GM21576 (cell line): ENCODE results near the gene GDF15.
"Not testable (repeated sequence)": the region's sequence is repeated elsewhere in the genome, so short reads cannot be mapped to it uniquely, and the experiment has no call there.

Experiments used
- ATAC-seq: cut with Tn5 transposase; IDR thresholded peaks from one replicate; pipeline ENCODE4 v1.9.1; 2021; ENCODE audit warnings: mild to moderate bottlenecking, moderate library complexity; ENCODE audit not compliant: unreplicated experiment

GDF15 gene

DNA sequence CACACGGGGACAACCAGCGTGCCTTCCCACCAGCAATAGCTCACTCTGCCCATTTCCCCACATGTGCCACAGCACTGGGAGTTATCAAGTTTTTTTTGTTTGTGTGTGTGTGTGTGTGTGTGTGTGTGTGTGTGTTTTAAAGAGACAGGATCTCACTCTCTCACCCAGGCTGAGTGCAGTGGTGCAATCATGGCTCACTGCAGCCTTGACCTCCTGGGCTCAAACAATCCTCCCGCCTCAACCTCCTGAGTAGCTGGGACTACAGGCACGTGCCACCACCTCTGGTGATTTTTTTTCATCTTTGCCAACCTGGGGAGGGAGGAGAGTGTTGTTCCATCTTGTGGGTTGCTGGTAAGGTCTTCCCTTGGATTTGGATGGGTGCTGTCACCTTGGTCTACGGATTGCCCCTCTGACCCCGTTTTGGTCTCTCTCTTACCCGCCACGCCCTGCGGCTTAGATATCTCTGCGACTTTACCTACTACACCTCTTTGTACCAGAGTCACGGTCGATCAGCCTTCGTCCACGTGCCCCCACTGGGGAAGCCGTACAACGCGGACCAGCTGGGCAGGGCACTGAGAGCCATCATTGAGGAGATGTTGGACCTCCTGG lies 22.9 kb upstream of the GDF15 start:
- ATAC-seq: no peak

DNA sequence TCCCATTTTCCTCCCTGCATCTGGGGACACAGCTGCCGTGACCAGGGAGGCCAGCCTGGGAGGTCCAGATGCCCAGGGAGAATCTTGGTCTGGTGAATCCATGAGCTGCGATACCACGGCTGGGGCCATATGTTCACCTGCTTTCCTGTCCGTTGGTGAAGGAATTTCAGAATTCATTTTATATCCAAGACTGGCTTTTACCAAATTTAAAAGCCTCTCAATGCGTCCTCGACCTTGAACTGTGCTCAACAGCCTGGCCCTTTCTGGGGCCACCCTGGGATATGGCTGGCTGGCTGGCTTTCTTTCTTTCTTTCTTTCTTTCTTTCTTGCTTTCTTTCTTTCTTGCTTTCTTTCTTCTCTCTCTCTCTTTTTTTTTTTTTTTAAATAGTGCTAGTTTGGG lies 22.2 kb upstream of the GDF15 start:
- no peak for ATAC-seq

DNA sequence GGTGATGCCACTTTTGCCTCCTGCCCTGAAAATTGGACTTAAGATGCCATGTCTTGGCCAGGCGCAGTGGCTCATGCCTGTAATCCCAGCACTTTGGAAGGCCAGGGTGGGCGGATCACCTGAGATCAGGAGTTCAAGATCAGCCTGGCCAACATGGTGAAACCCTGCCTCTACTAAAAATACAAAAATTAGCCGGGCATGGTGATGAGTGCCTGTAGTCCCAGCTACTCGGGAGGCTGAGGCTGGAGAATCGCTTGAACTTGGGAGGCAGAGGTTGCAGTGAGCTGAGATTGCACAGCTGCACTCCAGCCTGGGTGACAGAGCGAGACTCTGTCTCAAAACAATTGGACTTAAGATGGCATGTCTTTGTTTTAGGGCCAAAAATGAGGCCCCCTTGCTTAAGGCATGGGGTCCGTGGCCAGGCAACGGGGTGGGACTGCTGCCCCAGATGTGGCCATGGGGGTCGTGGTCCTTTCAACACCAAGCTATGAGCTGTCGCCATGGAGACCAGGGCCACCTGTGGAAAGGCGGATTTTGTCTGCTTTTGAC lies 21.6 kb upstream of the GDF15 start:
- not testable (repeated sequence) for ATAC-seq

GRCh38 chr19:18364826-18365528 lies 21.0 kb upstream of the GDF15 start:
- ATAC-seq: no peak

DNA sequence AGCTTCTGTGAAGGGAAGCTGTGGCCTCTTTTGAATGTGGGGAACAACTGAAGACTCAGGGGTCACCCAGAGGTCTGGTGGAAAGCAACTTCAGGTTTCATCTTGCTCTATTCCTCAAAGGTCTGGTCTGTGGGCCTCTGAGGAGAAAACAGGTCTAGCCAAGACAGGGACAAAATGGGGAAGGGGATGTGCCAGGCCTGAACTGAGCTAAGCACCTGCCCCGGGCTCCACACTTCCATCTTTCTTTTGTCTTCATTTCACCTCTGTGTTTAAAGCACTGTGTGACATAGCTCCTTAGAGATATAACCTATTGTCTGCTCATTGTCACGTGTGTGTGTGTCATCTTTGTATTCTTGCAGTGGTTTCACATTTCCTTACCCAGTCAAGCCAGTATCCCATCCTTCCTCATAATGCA lies 19.9 kb upstream of the GDF15 start:
- ATAC-seq: no peak

- no peak for ATAC-seq
These were observed 17.3 kb upstream of the GDF15 start for GRCh38 chr19:18368504-18369222.

- ATAC-seq: no peak
These were observed 12.5 kb upstream of the GDF15 start for GRCh38 chr19:18373407-18373891.

GRCh38 chr19:18373892-18374629 lies 11.9 kb upstream of the GDF15 start:
- ATAC-seq: peak; percentile 80

DNA sequence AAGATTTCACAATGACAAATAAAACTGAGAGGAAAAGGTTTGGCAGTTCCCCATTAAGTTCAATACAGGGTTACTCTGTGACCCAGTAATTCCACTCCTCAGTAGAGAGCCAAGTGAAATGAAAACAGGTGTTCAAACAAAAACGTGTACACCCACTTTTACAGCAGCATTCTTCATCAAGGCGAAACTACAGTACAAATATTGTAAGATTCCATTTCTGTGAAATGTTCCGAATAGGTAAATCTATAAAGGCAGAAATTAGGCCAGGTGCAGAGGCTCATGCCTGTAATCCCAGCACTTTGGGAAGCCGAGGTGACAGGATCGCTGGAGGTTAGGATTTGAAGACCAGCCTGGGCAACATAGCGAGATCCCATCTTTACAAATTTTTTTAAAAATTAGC lies 8.9 kb upstream of the GDF15 start:
- no peak for ATAC-seq

GRCh38 chr19:18379803-18380747 lies 5.9 kb upstream of the GDF15 start:
- no peak for ATAC-seq

GRCh38 chr19:18380843-18381242 lies 5.1 kb upstream of the GDF15 start:
- ATAC-seq: no peak

- not testable (repeated sequence) for ATAC-seq
These were observed 2.3 kb upstream of the GDF15 start for GRCh38 chr19:18383622-18384021.

DNA sequence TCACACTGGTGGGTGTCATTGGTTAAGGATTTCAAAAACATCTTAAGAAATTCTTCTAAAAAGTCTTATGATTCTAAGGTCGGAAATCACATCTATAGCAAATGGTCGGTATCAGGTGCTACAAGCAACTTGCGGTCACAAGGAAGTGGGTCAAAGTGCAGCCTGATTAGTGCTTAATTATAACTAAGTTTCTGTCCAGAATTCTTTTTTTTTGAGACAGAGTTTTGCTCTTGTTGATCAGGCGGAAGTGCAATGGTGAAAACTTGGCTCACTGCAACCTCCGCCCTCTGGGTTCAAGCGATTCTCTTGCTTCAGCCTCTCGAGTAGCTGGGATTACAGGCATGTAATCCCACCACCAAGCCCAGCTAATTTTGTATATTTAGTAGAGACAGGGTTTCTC lies 1.2 kb upstream of the GDF15 start:
- ATAC-seq: no peak

DNA sequence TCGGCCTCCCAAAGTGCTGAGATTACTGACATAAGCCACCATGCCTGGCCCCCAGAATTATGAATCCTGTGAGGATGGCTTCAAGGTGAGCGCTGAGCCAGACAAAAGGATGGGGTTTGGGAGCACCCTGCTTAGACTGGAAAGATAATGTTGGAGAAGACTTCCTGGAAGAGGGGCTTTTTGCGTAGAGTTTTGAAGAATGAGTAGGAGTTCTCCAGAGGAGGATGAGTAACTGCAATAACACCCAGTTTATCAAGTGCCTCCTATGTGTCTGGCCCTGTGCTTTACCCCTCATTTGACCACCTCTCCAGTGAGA lies 641 bp upstream of the GDF15 start:
- no peak for ATAC-seq

GRCh38 chr19:18386543-18387271 lies 749 bp downstream of the GDF15 start:
- ATAC-seq: no peak

GRCh38 chr19:18388100-18388959 lies 2.4 kb downstream of the GDF15 start:
- ATAC-seq: no peak

GRCh38 chr19:18388960-18389725 lies 3.2 kb downstream of the GDF15 start:
- ATAC-seq: no peak

GRCh38 chr19:18389726-18390064 lies 3.7 kb downstream of the GDF15 start:
- no peak for ATAC-seq
